CD4-positive, alpha-beta T cell (primary cell): ENCODE measurements around the gene GALNT14. TPM values are rescaled to one million over a fixed set of nuclear protein-coding genes. Genes with fewer than 3 reads are reported as not detected.

Experiments
- ATAC-seq: fragments of 200-7000 bp; cut with Tn5 transposase; one replicate; pipeline ENCODE4 v1.10.0; 2022; ENCODE audit warnings: mild to moderate bottlenecking; ENCODE audit not compliant: poor library complexity
- CTCF ChIA-PET: fragments of 350-600 bp; sonication (Branson Sonifier 250); formaldehyde crosslinking; loops from one replicate; lab custom pipeline; 2021; ENCODE audit warnings: antibody characterized with exemption, inconsistent platforms; lab: Charles Lee
- POLR2A ChIA-PET: fragments of 350-600 bp; sonication (Branson Sonifier 250); formaldehyde crosslinking; loops from one replicate; lab custom pipeline; 2021; ENCODE audit warnings: antibody characterized with exemption, inconsistent platforms; lab: Charles Lee
- DNase-seq, 14 experiments: peaks; one replicate each; pipeline ENCODE4 v3.0.0-alpha.2; 2013 to 2020; ENCODE audit warnings: mixed read lengths in 2 of 14
- H3K27ac ChIP-seq, 2 donors: one replicate each; pipeline versions ENCODE4 v1.5.1 to v1.7.0; 2013; ENCODE audit warnings: low read length in 2 of 2, low read depth in 1 of 2, mild to moderate bottlenecking in 1 of 2
- H3K27me3 ChIP-seq, 2 experiments: 1 replicate in 1 of 2; 2 replicates in 1 of 2; pipeline versions ENCODE4 v1.6.1 to v1.7.0; 2013; ENCODE audit warnings: low read length in 2 of 2, control low read depth in 1 of 2, mild to moderate bottlenecking in 1 of 2, moderate library complexity in 1 of 2; ENCODE audit not compliant: insufficient read depth in 2 of 2, control insufficient read depth in 1 of 2
- H3K36me3 ChIP-seq: one replicate; pipeline ENCODE4 v1.6.1; 2013; ENCODE audit warnings: low read length, control low read depth; ENCODE audit not compliant: insufficient read depth
- H3K4me1 ChIP-seq: one replicate; pipeline ENCODE4 v1.6.1; 2013; ENCODE audit warnings: low read length, control low read depth; ENCODE audit not compliant: insufficient read depth
- H3K4me3 ChIP-seq: one replicate; pipeline ENCODE4 v1.5.1; 2013; ENCODE audit warnings: mild to moderate bottlenecking, low read length, moderate library complexity
- H3K9me3 ChIP-seq, 2 experiments: 1 replicate in 1 of 2; 2 replicates in 1 of 2; pipeline versions ENCODE4 v1.6.1 to v1.7.0; 2013; ENCODE audit warnings: low read length in 2 of 2, mild to moderate bottlenecking in 2 of 2, control low read depth in 1 of 2, moderate library complexity in 1 of 2; ENCODE audit not compliant: control insufficient read depth in 1 of 2, insufficient read depth in 1 of 2
- H3K27ac Mint-ChIP-seq: one replicate; pipeline ENCODE4 v1.8.0; 2020; ENCODE audit warnings: mixed read lengths
- H3K27me3 Mint-ChIP-seq: one replicate; pipeline ENCODE4 v1.8.0; 2021; ENCODE audit warnings: mixed read lengths
- H3K36me3 Mint-ChIP-seq: one replicate; pipeline ENCODE4 v1.8.0; 2021; ENCODE audit warnings: low read depth, mixed read lengths
- H3K4me1 Mint-ChIP-seq: one replicate; pipeline ENCODE4 v1.8.0; 2021; ENCODE audit warnings: low read depth, mixed read lengths
- H3K4me3 Mint-ChIP-seq: one replicate; pipeline ENCODE4 v1.8.0; 2020; ENCODE audit warnings: mild to moderate bottlenecking, mixed read lengths
- H3K9me3 Mint-ChIP-seq: one replicate; pipeline ENCODE4 v1.8.0; 2020; ENCODE audit warnings: mixed read lengths
- intact Hi-C, 2 experiments: fragments of 100-400 bp; cut with DNase I in 1 of 2; cut with micrococcal nuclease in 1 of 2; formaldehyde crosslinking; loops; one replicate each; pipeline versions ENCODE4 v1.15.1 to v1.9.0; 2023 to 2025; cut with DNase I, micrococcal nuclease
- total RNA-seq, 174 experiments: library from RNA in 2 of 174; stranded (reverse) in 2 of 174; gene quantifications; one replicate each; pipeline ENCODE4 v1.2.3 and lab custom pipeline; 2021 to 2026
- TF ChIP-seq, protein P1 (sequence below): fragments of 200-600 bp; IDR thresholded peaks from one replicate; pipeline ENCODE4 v1.8.0; 2022; ENCODE audit warnings: antibody characterized with exemption, mild to moderate bottlenecking

Gene GALNT14
- total RNA-seq, 2 experiments from 2014 or later, result not detected

DNA sequence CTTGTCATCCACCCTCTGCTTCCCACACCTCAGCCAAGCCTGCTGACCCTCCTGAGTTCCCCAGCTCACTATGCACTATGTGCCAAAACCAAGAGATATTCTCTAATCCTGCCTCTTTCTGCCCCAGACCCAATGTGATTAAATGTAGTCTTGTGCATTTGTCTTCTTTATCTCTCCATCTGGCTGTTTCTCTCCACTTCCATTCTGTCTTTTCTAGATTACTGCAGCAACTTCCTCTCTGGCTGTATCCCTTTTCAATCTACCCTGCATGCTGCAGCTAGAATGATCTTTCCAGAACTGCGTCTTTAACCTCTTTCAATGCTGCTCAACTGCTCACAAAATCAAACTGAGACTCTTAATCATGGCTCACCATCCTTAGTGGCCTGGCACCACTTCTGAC, 164.1 kb downstream of the GALNT14 start:
- no peaks in the 10 kb centered on the region for H3K9me3 Mint-ChIP-seq
- no peak for DNase-seq
- H3K27me3 Mint-ChIP-seq, result peaks cover 3% of the 10 kb centered on the region
- no peak overlapping the region for H3K4me3 ChIP-seq
- ATAC-seq, result no peak
- POLR2A ChIA-PET, result no interaction called here
- H3K27ac Mint-ChIP-seq, result no peak overlapping the region
- H3K36me3 Mint-ChIP-seq, result no peaks in the 10 kb centered on the region
- intact Hi-C loops, result no loop called here
- H3K4me1 Mint-ChIP-seq, result no peaks in the 10 kb centered on the region
- TF ChIP-seq, protein P1, sequence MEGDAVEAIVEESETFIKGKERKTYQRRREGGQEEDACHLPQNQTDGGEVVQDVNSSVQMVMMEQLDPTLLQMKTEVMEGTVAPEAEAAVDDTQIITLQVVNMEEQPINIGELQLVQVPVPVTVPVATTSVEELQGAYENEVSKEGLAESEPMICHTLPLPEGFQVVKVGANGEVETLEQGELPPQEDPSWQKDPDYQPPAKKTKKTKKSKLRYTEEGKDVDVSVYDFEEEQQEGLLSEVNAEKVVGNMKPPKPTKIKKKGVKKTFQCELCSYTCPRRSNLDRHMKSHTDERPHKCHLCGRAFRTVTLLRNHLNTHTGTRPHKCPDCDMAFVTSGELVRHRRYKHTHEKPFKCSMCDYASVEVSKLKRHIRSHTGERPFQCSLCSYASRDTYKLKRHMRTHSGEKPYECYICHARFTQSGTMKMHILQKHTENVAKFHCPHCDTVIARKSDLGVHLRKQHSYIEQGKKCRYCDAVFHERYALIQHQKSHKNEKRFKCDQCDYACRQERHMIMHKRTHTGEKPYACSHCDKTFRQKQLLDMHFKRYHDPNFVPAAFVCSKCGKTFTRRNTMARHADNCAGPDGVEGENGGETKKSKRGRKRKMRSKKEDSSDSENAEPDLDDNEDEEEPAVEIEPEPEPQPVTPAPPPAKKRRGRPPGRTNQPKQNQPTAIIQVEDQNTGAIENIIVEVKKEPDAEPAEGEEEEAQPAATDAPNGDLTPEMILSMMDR, result no peak
- no peak overlapping the region for H3K4me3 Mint-ChIP-seq
- CTCF ChIA-PET, result no interaction called here
- H3K9me3 ChIP-seq, result no peaks in the 10 kb centered on the region
- H3K4me1 ChIP-seq, result no peaks in the 10 kb centered on the region
- H3K27ac ChIP-seq, result no peak overlapping the region
- no peaks in the 10 kb centered on the region for H3K36me3 ChIP-seq
- H3K27me3 ChIP-seq, result no peaks in the 10 kb centered on the region

DNA sequence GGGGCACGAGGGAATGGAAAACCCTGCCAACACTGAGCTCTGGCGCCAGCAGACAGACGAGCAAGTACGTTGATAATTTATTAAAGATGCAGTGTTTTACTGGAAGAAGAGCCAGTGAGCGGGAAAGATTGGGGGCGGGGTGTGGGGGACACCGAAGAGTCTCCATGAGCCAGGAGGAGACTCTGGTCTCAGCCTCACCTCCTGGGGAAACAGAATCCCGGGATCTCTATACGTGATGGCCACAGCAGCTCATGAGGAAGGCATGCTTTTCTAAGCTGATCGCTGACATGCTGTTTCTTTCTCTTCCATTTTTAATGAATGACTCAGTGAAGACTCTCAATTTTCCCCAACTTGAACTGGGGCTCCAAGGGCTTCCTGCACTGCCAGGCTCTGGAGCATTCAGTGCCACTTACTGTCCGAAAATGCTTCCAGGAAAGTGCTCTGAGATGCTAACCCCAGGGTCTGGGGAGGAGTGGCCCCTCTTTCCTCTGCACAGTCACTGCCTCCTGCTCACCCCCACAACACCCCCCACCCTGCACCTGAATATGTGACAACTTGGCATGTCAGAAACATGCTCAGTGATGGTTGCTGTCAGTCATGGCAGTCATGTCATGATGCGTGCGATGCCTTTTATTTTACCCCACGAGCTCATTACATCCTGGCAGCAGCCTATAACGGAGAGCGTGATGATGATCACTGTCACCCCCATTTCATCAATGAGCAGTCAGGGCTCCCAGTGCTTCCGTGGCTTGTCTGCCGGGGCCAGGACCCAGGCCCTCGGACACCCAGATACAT, 166.8 kb downstream of the GALNT14 start:
- no peak for DNase-seq

DNA sequence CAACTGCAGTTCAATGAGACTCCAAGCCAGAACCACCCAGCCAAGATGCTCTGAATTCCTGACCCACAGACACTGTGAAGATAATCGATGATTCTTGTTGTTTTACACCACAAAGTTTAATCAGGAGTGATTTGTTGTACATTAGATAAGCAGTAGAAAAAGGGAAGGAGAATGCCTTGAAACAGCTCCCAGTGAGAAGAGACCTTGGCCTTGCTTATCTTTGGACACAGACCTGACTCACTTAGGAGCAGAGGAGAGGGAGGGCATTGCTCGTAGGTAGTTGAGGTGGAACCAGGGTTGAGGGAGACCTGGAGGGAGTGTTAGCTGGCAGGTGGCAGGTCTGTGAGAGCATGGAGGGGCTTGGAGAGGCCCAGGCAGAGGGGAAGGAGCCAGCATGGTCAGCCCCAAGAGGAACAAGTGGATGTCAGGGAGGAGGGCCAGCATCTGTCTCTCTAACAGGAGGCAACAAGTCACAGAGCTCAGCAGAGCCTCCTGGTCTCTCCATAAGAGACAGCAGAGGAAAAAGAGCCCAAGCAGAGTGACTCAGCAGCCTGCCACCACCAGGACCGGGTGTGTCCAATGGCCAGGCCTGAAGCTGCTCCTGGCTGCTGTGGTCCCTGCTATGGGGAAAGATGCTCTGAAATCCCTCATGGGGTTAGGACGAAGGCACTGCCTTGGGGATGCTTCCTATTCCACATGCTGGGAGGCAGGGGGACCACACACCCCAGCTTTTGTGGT, 169.4 kb downstream of the GALNT14 start:
- H3K4me1 Mint-ChIP-seq, result no peaks in the 10 kb centered on the region
- POLR2A ChIA-PET, result no interaction called here
- Histone ChIP-seq H3K36me3 (no peaks in the 10 kb centered on the region), H3K4me3 (no peak overlapping the region), H3K27me3 (no peaks in the 10 kb centered on the region), H3K27ac (no peak overlapping the region), H3K9me3 (peaks cover 0 to 5% of the 10 kb centered on the region in 2 experiments), H3K4me1 (no peaks in the 10 kb centered on the region)
- H3K4me3 Mint-ChIP-seq, result no peak overlapping the region
- ATAC-seq (no peak), DNase-seq (no peak)
- no peak overlapping the region for H3K27ac Mint-ChIP-seq
- H3K36me3 Mint-ChIP-seq, result no peaks in the 10 kb centered on the region
- H3K9me3 Mint-ChIP-seq, result no peaks in the 10 kb centered on the region
- TF ChIP-seq, protein P1, result no peak
- H3K27me3 Mint-ChIP-seq, result peaks cover 4% of the 10 kb centered on the region
- CTCF ChIA-PET, result no interaction called here
- intact Hi-C loops, result no loop called here

More for the DNA sequence above, 166.8 kb downstream of the GALNT14 start:
- H3K4me3 Mint-ChIP-seq, result no peak overlapping the region
- H3K36me3 Mint-ChIP-seq, result no peaks in the 10 kb centered on the region
- no peaks in the 10 kb centered on the region for H3K27me3 Mint-ChIP-seq
- CTCF ChIA-PET, result no interaction called here
- Histone ChIP-seq H3K4me1 (no peaks in the 10 kb centered on the region), H3K27me3 (no peaks in the 10 kb centered on the region), H3K27ac (no peak overlapping the region), H3K4me3 (no peak overlapping the region), H3K9me3 (no peaks in the 10 kb centered on the region), H3K36me3 (no peaks in the 10 kb centered on the region)
- ATAC-seq, result no peak
- H3K4me1 Mint-ChIP-seq, result no peaks in the 10 kb centered on the region
- H3K9me3 Mint-ChIP-seq, result no peaks in the 10 kb centered on the region
- POLR2A ChIA-PET, result no interaction called here
- intact Hi-C loops, result no loop called here
- no peak overlapping the region for H3K27ac Mint-ChIP-seq
- TF ChIP-seq, protein P1, result no peak
